GM12878 (cell line): ENCODE results near the gene ADIPOQ. TPM values are rescaled to one million over a fixed set of nuclear protein-coding genes. Genes with fewer than 3 reads are reported as not detected.

Experiments
- ATAC-seq: fragments of 200-7000 bp; cut with Tn5 transposase; 3 replicates; pipeline ENCODE4 v1.9.1; 2020; ENCODE audit warnings: mild to moderate bottlenecking, moderate library complexity
- BruUV-seq: library from RNA; stranded (reverse); fragments of 400-500 nt; replicated peaks from 2 replicates; lab custom pipeline; 2021; lab: Mats Ljungman, UMichigan
- CTCF ChIA-PET: fragments of 300-600 bp; sonication (Branson Sonifier 250); formaldehyde crosslinking; extraction: SDS; loops from one replicate; lab custom pipeline; 2021; ENCODE audit warnings: inconsistent platforms; lab: Yijun Ruan, JAX
- POLR2A ChIA-PET: fragments of 350-600 bp; formaldehyde crosslinking; extraction: SDS; loops from one replicate; lab custom pipeline; 2021; ENCODE audit warnings: inconsistent platforms; lab: Charles Lee
- RAD21 ChIA-PET: fragments of 300-600 bp; sonication (Branson Sonifier 250); formaldehyde crosslinking; loops from one replicate; lab custom pipeline; 2023; ENCODE audit warnings: antibody characterized with exemption; ENCODE audit not compliant: unreplicated experiment; lab: Charles Lee
- SMC1A ChIA-PET: fragments of 300-600 bp; sonication (Branson Sonifier 250); formaldehyde crosslinking; loops from one replicate; lab custom pipeline; 2023; ENCODE audit not compliant: unreplicated experiment, uncharacterized antibody; lab: Charles Lee
- DNase-seq: peaks from one replicate; pipeline ENCODE4 v3.0.0-alpha.2; 2011; ENCODE audit warnings: low read depth, low spot score
- FAIRE-seq: peaks from 3 replicates; lab custom pipeline; 2011; peaks lifted over from hg19 to GRCh38; lab: Jason Lieb, UNC
- H2AFZ ChIP-seq: 2 replicates; pipeline ENCODE4 v1.6.0; 2011; ENCODE audit warnings: low read depth, low read length, control low read depth; ENCODE audit not compliant: control insufficient read depth
- H3K27ac ChIP-seq: 2 replicates; pipeline ENCODE4 v1.5.1; 2011; ENCODE audit warnings: control low read depth; ENCODE audit not compliant: control insufficient read depth, insufficient read depth
- H3K27me3 ChIP-seq, 2 experiments: replicated peaks in 1 of 2; 2 replicates each; pipeline versions ENCODE4 v1.6.0 to v1.6.1; 2011; ENCODE audit warnings: low read length in 1 of 2; ENCODE audit not compliant: control insufficient read depth in 2 of 2, insufficient read depth in 2 of 2
- H3K36me3 ChIP-seq, 2 experiments: 2 replicates each; pipeline ENCODE4 v1.5.1; 2011; ENCODE audit warnings: low read length in 1 of 2; ENCODE audit not compliant: control insufficient read depth in 2 of 2, insufficient read depth in 2 of 2
- H3K4me1 ChIP-seq: 2 replicates; pipeline ENCODE4 v1.6.1; 2011; ENCODE audit warnings: mild to moderate bottlenecking, low read length, moderate library complexity, mixed read lengths; ENCODE audit not compliant: control insufficient read depth, insufficient read depth
- H3K4me2 ChIP-seq: 2 replicates; pipeline ENCODE4 v1.6.0; 2011; ENCODE audit warnings: control low read depth; ENCODE audit not compliant: control insufficient read depth, insufficient read depth
- H3K4me3 ChIP-seq: fragments of 200-600 bp; sonication (generic); 2 replicates; pipeline ENCODE4 v1.5.1; 2016
- H3K79me2 ChIP-seq: 2 replicates; pipeline ENCODE4 v1.6.0; 2011; ENCODE audit warnings: low read length; ENCODE audit not compliant: control insufficient read depth, insufficient read depth
- H3K9ac ChIP-seq: 2 replicates; pipeline ENCODE4 v1.8.0; 2011; ENCODE audit warnings: low read length, control low read depth, mixed read lengths; ENCODE audit not compliant: control insufficient read depth, insufficient read depth
- H3K9me3 ChIP-seq: replicated peaks from 3 replicates; pipeline ENCODE4 v1.5.1; 2011; ENCODE audit warnings: mild to moderate bottlenecking, low read length; ENCODE audit not compliant: control insufficient read depth, insufficient read depth
- H4K20me1 ChIP-seq: 2 replicates; pipeline ENCODE4 v1.6.0; 2011; ENCODE audit not compliant: control insufficient read depth, insufficient read depth
- DPF2 ChIP-seq: fragments of 450-650 bp; IDR thresholded peaks from 2 replicates; pipeline ENCODE4 v1.6.1; 2017; ENCODE audit warnings: mild to moderate bottlenecking
- HSF1 ChIP-seq: fragments of 150-350 bp; IDR thresholded peaks from 2 replicates; pipeline ENCODE4 v1.6.1; 2014; ENCODE audit warnings: mild to moderate bottlenecking, low read depth, low read length
- NFYB ChIP-seq: IDR thresholded peaks from 2 replicates; pipeline ENCODE4 v1.6.1; 2011; ENCODE audit warnings: low read depth, mild to moderate bottlenecking, low read length, improper control_type of control experiment, moderate library complexity; ENCODE audit not compliant: insufficient read depth
- POLR2AphosphoS2 ChIP-seq: IDR thresholded peaks from 2 replicates; pipeline ENCODE4 v1.6.1; 2011; ENCODE audit warnings: low read depth, mild to moderate bottlenecking, low read length, improper control_type of control experiment, moderate library complexity
- TCF7 ChIP-seq: IDR thresholded peaks from 2 replicates; pipeline ENCODE4 v1.6.1; 2014; ENCODE audit warnings: antibody characterized with exemption, borderline replicate concordance
- ZNF622 ChIP-seq: fragments of 450-650 bp; IDR thresholded peaks from 2 replicates; pipeline ENCODE4 v1.6.1; 2017; ENCODE audit warnings: mild to moderate bottlenecking, inconsistent platforms
- ZZZ3 ChIP-seq: IDR thresholded peaks from 2 replicates; pipeline ENCODE4 v1.6.1; 2011; ENCODE audit warnings: low read depth; ENCODE audit not compliant: control insufficient read depth, insufficient read length
- WGBS: methylation state at CpG from one replicate; pipeline ENCODE4 v1.1.6; 2016; ENCODE audit warnings: low lambda C conversion rate; ENCODE audit not compliant: insufficient replicate concordance, insufficient coverage; ENCODE audit errors: missing lambda C conversion rate; 5-methylcytosine and 5-hydroxymethylcytosine counted together
- in situ Hi-C: fragments of 300-500 bp; cut with MboI; formaldehyde crosslinking; loops from 9 replicates; pipeline ENCODE4 v1.14.3; 2018; ENCODE audit warnings: mixed read lengths
- intact Hi-C: fragments of 100-400 bp; cut with micrococcal nuclease; formaldehyde crosslinking; loops from one replicate; pipeline ENCODE4 v1.14.2; 2022; ENCODE audit not compliant: unreplicated experiment
- polyA plus RNA-seq, 11 experiments: library from polyadenylated mRNA; depleted of rRNA in 4 of 11; unstranded in 6 of 11; stranded (reverse) in 5 of 11; fragments of >200 nt; fragmentation: Nextera tagmentation in 4 of 11; fragmentation: Illumina TruSeq in 1 of 11; extraction: Ambion mirVana in 4 of 11; extraction: Trizol in 1 of 11; gene quantifications; 1 replicate in 1 of 11; 2 replicates in 10 of 11; pipeline versions ENCODE4 v1.2.1 to v1.2.3, GENCODE V29; 2011 to 2016; ENCODE audit warnings: inconsistent platforms in 2 of 11, missing spikeins in 2 of 11, low read depth in 1 of 11
- total RNA-seq, 4 experiments: library from RNA; depleted of rRNA in 3 of 4; stranded (reverse); fragments of >200 nt in 3 of 4; fragmentation: Illumina TruSeq in 1 of 4; extraction: Trizol in 1 of 4; gene quantifications; 2 replicates each; pipeline versions ENCODE4 v1.2.1 to v1.2.3, GENCODE V29; 2013 to 2021

Gene ADIPOQ
- total and polyA plus RNA-seq, 10 of the 15 experiments (the other 5 are each of a cell fraction or from before 2014, with no cell fraction given) = not detected

- Histone ChIP-seq H3K9ac (no peak overlapping the region), H3K4me2 (no peak overlapping the region), H4K20me1 (no peaks in the 10 kb centered on the region), H3K79me2 (no peaks in the 10 kb centered on the region), H2AFZ (no peak overlapping the region), H3K4me1 (no peaks in the 10 kb centered on the region), H3K27ac (no peak overlapping the region), H3K27me3 (no peaks in the 10 kb centered on the region; a peak in 3 of 4 replicates), H3K9me3 (no peaks in the 10 kb centered on the region; the same call in 1 of the 3 replicates), H3K36me3 (no peaks in the 10 kb centered on the region), H3K4me3 (no peak overlapping the region)
- ChIA-PET SMC1A (no interaction called here), POLR2A (no interaction called here), RAD21 (no interaction called here), CTCF (interaction anchor here (1.7 kb wide), 1 partner anchor 310 kb away, joined by 5 read pairs; no protein-coding TSS in a partner anchor)
- ATAC-seq = no peak
- WGBS = 0% methylated on average over 1 of the region's 1 CpG
- TF ChIP-seq NFYB (no peak), ZZZ3 (no peak), HSF1 (no peak), TCF7 (no peak), ZNF622 (no peak), DPF2 (no peak), POLR2AphosphoS2 (no peak)
- no TSS peak for BruUV-seq
- in situ Hi-C loops (loop anchor here (5.0 kb wide), 1 partner anchor 72 kb away; no protein-coding TSS in a partner anchor), intact Hi-C loops (loop anchor here (5.0 kb wide), 1 partner anchor 67 kb away; no protein-coding TSS in a partner anchor)
- DNase-seq = no peak
- FAIRE-seq = no peak
Observed at GRCh38 chr3:186854954-186855353, 12.4 kb downstream of the ADIPOQ start.
